COR-L47 (cell line): ENCODE data around the gene CMTM2.
"Not testable (repeated sequence)": the region's sequence is repeated elsewhere in the genome, so short reads cannot be mapped to it uniquely, and the experiment has no call there.

Experiments
- DNase-seq: peaks from one replicate; lab custom pipeline; 2025; lab: John Stamatoyannopoulos, UW

CMTM2 gene

GRCh38 chr16:66585481-66586239, 6.4 kb downstream of the CMTM2 start:
- DNase-seq = no peak

DNA sequence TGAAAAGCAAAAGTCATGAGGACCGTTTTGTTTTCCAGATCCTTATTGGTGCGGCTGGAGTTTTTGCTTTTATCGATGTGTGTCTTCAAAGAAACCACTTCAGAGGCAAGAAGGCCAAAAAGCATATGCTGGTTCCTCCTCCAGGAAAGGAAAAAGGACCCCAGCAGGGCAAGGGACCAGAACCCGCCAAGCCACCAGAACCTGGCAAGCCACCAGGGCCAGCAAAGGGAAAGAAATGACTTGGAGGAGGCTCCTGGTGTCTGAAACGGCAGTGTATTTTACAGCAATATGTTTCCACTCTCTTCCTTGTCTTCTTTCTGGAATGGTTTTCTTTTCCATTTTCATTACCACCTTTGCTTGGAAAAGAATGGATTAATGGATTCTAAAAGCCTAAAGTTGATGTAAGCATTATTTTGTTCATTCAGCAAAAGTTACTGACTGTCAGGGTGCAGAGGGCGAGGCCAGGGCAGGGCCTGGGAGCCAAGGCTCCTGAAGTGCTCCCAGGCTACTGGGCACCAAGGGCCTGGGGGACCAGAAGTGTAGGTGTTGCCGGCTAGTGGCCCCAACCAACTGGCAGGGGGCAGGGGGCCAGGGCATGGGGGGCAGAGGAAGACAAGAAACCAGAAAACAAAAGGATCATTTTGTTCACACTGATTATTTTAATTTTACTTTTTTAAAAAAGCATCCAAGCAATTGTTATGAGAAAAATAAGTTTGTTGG, 8.8 kb downstream of the CMTM2 start:
- no peak for DNase-seq

- DNase-seq = no peak
Observed at GRCh38 chr16:66588981-66589713, 9.9 kb downstream of the CMTM2 start.

- DNase-seq = no peak
Observed at GRCh38 chr16:66590322-66590721, 11.1 kb downstream of the CMTM2 start.

DNA sequence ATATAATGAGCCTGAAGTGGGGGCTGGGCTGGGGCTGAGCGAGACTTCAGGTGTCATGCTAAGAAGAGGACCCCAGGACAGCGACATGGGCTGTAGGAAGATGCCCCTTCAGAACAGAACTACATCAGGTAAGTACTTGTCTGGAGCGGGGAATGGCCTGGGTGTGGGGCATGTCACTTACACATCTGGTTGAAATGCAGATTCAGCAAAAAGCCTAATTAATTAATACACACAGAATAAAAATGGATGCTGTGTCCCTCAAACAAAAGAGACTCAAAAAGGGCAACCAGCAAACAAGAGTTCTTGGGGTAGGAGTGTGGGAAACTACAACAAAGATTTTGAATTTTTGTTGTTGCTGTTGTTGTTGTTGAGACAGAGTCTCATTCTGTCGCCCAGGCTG, 11.8 kb downstream of the CMTM2 start:
- DNase-seq = no peak

- no peak for DNase-seq
Observed at GRCh38 chr16:66592241-66592640, 13.0 kb downstream of the CMTM2 start.

DNA sequence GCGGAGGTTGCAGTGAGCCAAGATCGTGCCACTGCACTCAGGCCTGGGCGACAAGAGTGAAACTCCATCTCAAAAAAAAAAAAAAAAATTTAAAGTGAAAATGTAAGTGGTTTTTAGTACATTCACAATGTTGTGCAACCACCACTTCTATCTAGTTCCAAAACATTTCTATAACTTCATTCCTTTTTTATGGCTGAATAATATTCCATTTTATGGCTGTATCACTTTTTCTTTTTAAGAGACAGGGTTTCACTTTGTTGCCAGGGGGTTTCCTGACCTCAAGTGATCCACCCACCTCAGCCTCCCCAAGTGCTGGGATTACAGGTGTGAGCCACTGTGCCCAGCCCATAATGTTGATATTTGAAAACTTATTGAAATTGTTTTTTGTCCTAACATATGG, 13.6 kb downstream of the CMTM2 start:
- no peak for DNase-seq

- DNase-seq = no peak
Observed at GRCh38 chr16:66594739-66595138, 15.5 kb downstream of the CMTM2 start.

DNA sequence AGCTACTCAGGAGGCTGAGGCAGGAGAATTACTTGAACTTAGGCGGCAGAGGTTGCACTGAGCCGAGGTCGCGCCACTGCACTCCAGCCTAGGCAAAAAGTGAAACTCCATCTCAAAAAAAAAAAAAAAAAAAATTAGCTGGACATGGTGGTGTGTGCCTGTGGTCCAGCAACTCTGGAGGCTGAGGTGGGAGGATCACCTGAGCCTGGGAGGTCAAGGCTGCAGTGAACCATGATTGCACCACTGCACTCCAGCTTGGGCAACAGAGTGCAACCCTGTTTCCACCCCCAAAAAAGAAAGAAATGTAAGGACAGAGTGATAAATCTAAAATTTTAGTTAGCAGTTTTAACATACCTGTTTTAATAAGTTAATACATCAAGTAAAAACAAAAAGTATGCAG, 17.3 kb downstream of the CMTM2 start:
- DNase-seq = not testable (repeated sequence)

- no peak for DNase-seq
Observed at GRCh38 chr16:66596986-66597848, 18.0 kb downstream of the CMTM2 start.

DNA sequence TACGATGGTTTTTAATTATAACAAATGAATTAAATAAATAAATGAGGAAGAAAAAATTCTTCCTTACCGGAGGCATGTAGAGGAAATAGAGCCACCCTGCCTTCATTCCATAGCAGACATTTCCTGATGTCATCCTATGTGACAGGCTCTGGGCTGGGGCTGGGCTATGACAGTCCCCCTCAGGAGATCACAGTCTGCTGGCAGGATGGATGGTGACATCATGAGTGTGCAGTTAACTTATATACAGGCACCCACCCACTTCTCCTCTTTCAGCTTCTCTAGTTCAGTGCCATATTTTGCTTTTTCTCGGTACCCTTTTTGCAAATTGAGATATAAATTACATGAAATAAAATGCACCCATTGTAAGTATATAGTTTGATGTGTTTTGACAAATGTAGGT, 18.8 kb downstream of the CMTM2 start:
- DNase-seq = no peak

DNA sequence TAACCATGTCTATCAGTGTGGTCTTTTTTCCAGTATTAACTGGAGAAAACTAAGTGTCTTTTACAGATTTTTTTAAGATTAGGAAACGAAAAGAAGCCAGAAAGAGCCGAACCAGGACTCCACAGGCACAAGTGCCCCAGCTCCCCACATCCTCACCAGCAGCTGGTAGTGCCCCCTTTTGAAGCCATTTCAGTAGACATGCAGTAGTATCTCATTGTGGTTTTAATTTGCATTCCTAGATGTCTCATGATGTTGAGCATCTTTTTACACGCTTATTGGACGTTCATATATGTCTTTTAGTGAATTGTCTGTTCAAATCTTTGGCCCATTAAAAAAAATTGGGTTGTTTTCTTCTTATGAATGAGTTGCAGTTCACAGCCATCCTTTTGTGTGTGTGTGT, 20.5 kb downstream of the CMTM2 start:
- no peak for DNase-seq

- no peak for DNase-seq
Observed at GRCh38 chr16:66600477-66600876, 21.2 kb downstream of the CMTM2 start.

DNA sequence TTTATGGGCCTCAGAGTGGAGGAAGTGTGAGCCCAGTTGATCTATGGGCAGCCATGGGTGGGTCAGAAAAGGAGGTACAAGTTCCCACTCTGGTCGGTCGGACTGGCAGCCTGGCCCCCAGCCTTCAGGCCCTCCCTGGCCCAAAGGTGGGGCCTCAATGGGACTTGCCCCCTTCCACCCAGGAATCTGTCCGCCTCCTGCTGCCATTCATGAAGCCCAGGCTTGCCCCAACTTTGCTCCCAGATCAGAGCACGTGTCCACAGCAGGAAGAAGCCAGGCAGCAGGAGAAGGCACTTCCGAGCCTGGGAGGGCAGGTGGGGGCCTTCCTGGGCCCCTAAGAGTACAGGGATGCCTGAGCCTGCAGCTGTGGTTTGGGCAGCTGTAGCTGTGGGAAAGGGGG, 22.2 kb downstream of the CMTM2 start:
- no peak for DNase-seq

DNA sequence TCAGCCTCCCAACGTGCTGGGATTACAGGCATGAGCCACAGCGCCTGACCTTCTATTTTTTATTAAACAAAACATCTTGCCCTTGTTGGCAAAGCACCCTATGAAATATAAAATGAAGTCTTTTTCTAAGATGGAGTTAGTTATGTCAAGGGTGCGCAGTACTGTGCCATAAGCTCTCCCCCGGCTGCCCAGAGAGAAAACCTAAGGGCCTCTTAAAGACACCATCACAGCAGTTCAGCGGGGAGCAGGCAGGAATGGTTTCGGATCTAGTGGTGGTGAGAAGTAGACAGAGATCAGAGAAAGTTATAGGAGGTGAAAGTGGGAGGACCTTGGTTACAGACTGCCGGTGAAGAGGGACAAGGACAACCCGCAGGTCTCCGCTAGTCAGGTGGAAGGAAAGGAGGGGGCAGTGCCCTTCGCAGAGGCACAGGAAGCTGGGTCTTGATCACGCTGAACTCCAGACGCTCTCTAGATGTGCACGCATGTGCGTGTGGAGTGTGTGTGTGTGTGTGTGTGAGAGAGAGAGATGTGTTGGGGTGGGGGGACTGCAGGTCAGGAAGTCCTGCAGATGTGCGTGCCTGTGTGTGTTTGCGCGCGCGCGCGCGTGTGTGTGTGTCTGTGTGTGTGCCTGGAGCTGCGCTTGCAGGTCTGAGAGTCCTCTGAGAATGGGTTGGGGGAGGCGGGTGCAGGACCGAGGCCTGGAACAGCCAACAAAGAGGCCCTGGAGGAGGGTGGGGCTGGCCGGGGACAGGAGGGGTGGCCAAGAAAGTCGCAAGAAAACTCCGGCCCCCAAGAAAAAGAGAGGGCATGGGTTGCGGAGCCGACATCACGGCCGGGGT, 24.5 kb downstream of the CMTM2 start:
- DNase-seq = peak; percentile 23

DNA sequence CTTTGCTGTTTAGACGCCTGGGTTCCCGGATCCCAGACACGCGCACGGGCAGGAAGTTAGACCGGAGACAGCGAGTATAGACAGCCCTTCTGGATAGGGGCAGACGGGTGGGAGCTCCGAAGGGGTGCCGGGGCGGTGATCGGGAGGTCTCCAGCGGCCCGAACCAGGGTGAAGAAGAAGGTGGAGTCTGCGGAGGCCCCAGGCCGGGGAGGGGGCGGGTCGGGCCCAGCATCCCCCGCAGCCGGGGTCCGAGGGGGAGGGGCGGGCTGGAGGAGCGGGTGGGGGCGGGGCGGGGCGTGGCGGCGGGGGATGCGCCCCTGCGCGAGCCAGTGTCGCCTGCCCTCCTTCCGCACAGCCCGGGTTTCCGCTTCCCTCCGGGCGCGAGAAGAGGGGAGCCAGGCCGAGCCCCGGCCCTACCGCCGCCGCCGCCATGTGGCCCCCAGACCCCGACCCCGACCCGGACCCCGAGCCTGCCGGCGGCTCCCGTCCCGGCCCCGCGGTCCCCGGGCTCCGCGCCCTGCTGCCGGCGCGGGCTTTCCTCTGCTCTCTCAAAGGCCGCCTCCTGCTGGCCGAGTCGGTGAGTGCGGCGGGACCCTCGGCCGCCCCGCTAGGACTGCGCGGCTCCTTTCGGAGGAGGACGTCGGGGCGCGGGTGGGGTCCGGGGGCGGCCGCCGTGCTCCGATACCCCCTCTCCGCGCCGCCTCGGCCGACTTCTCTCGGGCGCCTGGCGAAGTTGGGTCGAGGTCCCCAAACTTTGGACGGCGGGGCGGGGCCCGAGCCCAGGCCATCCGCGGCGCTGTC, 25.3 kb downstream of the CMTM2 start, which contains the start of gene CMTM3:
Gene CMTM3, plus strand, starts transcription at position 329 of the 801 bp plus-strand sequence. Its CDS starts 102 bp downstream, at position 431.
- peak; percentile 37 for DNase-seq

DNA sequence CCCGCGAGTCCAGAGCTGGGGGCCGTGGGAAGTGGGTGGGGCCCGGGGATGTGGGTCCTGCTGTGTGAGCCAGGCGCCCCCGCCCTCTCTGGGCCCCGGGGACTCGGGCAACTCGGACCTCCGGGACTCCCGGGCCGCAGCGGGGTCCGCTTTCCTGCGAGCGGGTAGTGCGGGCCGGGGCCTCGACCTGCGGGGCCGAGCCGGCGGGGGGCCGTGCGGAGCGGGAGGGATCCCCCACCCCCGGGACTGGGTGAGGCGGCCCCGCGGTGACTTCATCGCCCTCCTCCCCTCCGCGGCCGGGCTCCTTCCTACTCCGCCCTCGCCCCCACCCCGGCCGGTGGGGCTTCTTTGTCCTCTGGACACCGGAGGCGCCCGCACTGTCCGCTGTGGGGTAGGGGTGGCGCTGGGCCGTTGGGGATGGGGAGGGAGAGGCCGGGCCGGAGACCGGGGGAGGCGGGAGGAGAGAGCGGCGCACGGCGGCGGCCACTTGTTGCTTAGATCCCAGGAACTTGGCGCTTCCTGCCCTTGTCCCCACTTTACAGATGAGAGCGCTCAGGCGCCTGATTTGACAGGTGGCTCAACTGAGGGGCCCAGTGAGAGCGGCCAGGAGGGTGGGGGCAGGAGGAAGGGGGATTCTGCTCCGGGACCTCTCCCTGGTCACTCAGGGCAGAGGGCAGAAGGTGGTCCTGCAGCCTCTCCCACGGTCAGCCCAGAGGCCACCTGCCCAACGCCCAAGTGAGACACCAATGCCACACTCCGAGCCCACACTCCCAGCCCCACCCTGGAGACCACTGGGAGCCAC, 26.1 kb downstream of the CMTM2 start:
- no peak for DNase-seq

DNA sequence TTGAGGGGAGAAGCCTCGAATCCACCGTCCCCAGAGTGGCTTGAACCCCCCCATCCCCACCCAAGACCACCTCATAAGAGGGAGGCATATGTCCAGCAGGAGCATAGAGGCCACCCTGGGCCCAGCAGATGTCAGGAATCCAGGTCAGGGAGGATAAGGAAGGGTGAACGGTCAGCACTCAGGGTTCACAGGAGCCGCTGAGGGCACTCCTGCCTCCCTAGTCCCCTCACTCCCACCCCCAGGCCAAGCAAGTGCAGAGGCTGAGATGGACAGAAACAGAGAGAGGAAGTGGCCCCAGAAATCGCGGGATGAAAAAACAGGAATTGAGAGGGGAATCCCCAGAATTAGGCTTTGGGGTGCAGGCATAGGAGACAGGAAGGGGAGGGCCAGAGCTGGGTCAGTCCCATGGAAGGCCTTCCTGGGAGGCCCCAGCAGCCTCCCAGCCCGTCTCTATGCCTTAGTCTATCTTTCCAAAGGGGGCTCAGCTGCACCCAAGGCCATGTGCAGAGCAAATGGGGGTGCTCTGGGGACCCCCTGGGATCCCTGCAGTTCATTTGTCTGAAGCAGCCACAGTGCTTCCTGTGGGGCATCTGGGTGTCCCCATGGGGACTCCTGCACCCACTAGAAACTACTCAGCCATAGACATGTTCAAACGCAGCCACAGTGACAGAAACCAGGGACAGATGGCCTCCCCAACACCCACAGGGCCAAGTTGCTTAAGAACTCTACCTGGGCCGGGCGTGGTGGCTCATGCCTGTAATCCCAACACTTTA, 26.9 kb downstream of the CMTM2 start:
- DNase-seq = no peak
